ENCODE results near the gene RPA3. TPM values are rescaled to one million over a fixed set of nuclear protein-coding genes. Genes with fewer than 3 reads are reported as not detected.
"Not testable (repeated sequence)": the region's sequence is repeated elsewhere in the genome, so short reads cannot be mapped to it uniquely, and the experiment has no call there.

The RPA3 gene
- total and polyA plus RNA-seq, 2 experiments from 2014 or later: 16.3 to 71.8 TPM

DNA sequence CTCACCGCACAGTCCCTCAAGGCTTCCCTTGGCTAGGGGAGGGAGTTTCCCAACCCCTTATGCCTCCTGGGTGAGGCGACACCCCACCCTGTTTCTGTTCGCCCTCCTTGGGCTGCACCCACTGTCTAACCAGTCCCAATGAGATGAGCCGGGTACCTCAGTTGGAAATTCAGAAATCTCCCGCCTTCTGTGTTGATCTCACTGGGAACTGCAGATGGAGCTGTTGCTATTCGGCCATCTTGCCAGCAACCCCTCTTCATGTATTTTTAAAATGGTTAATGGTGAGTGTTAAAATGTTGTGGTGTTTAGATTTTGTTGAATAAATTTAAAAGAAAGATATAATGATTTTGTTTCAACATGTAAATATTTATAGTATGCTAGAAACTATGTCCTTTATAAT lies 55.9 kb downstream of the RPA3 start:
- no peaks in the 10 kb centered on the region for H3K27me3 ChIP-seq (replicated peaks; ENCODE audit: insufficient read depth)
- in situ Hi-C loops (cut with MboI): no loop called here
- no peak overlapping the region for H3K4me3 ChIP-seq
- no peaks in the 10 kb centered on the region for H3K36me3 ChIP-seq (ENCODE audit: low read depth)
- H3K27ac ChIP-seq: no peak overlapping the region
- TF ChIP-seq EZH2 (IDR thresholded peaks at IDR 0.05; ENCODE audit: insufficient read depth, poor library complexity, severe bottlenecking) (no peak), EZH2phosphoT487 (IDR thresholded peaks at IDR 0.05; ENCODE audit: insufficient read depth, low read depth) (no peak)
- no peaks in the 10 kb centered on the region for H3F3A ChIP-seq (ENCODE audit: insufficient read depth)
- WGBS, 2 experiments (ENCODE audit: low coverage in 1 of 2, low lambda C conversion rate in 2 of 2, missing lambda C conversion rate in 2 of 2): 87 to 92% methylated on average over 6 of the region's 6 CpGs
- no peaks in the 10 kb centered on the region for H4K20me1 ChIP-seq (ENCODE audit: insufficient read depth)
- DNase-seq: peak; percentile 5
- no peaks in the 10 kb centered on the region for H3K9me2 ChIP-seq (ENCODE audit: insufficient read depth)
- no peaks in the 10 kb centered on the region for H3K4me1 ChIP-seq (ENCODE audit: insufficient read depth)
- H3K9ac ChIP-seq: no peak overlapping the region
- H3K4me2 ChIP-seq (ENCODE audit: unreplicated experiment): no peak overlapping the region
- no peak overlapping the region for H2AFZ ChIP-seq
- no peaks in the 10 kb centered on the region for H3K79me2 ChIP-seq (ENCODE audit: insufficient read depth)
- H3K9me3 ChIP-seq (ENCODE audit: low read depth): no peaks in the 10 kb centered on the region

DNA sequence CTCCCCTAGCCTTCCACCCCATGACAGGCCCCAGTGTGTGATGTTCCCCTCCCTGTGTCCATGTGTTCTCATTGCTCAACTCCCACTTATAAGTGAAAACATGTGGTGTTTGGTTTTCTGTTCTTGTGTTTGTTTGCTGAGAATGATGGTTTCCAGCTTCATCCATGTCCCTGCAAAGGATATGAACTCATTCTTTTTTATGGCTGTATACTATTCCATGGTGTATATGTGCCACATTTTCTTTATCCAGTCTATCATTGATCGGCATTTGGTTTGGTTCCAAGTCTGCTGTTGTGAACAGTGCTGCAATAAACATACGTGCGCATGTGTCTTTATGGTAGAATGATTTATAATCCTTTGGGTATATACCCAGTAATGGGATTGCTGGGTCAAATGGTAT lies 61.9 kb downstream of the RPA3 start:
- H3K79me2 ChIP-seq (ENCODE audit: insufficient read depth); H3K9me2 ChIP-seq (ENCODE audit: insufficient read depth); H3K9me3 ChIP-seq (ENCODE audit: low read depth); H3F3A ChIP-seq (ENCODE audit: insufficient read depth); H4K20me1 ChIP-seq (ENCODE audit: insufficient read depth); H3K27ac ChIP-seq; DNase-seq; H3K36me3 ChIP-seq (ENCODE audit: low read depth); H3K9ac ChIP-seq; H3K4me2 ChIP-seq (ENCODE audit: unreplicated experiment); H3K4me1 ChIP-seq (ENCODE audit: insufficient read depth); H3K4me3 ChIP-seq; H3K27me3 ChIP-seq (replicated peaks; ENCODE audit: insufficient read depth); in situ Hi-C loops (cut with MboI); H2AFZ ChIP-seq: not testable (repeated sequence)
- 66 to 75% methylated on average over 3 of the region's 3 CpGs for WGBS, 2 experiments (ENCODE audit: low coverage in 1 of 2, low lambda C conversion rate in 2 of 2, missing lambda C conversion rate in 2 of 2)

DNA sequence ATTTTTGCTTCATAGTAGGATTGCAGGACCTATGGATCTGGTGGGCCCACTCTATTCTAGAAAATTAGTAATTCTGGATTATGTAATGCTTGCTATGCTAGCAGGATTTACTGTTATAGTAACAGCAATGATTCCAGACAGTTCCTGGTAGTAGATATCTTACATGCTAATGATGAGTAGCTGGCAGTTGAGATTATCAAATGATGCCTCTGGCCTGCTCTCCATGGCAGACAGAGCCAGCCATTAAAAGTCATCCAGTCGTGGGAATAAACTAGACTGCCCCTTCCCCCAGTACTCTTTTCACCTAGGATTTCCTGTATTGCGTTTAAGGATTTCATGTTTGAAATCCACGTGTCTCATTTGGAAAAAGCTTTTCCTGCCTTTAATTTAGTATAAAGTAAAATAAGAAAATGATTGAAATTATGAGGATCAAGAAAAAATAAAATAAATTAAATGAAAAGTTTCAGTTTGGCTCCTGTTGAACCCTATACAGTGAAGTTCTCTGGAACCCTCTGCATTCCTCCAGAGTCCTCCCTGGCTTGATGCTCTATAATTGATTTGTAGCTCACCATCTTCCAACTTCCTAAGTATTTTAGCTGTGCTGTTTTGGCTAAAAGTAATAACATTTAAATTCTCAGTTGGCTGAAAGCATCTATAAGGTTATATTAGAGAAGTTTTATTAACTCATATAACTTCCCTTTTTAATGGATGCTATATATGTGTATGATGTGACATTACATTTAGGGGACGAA lies 63.3 kb downstream of the RPA3 start:
- no peak for DNase-seq
- Histone ChIP-seq H3K4me1 (ENCODE audit: insufficient read depth) (no peaks in the 10 kb centered on the region), H3K27me3 (replicated peaks; ENCODE audit: insufficient read depth) (no peaks in the 10 kb centered on the region), H3K4me3 (no peak overlapping the region), H3F3A (ENCODE audit: insufficient read depth) (no peaks in the 10 kb centered on the region; the same call in 1 of the 2 replicates), H3K9me3 (ENCODE audit: low read depth) (no peaks in the 10 kb centered on the region), H3K4me2 (ENCODE audit: unreplicated experiment) (no peak overlapping the region), H2AFZ (no peak overlapping the region), H4K20me1 (ENCODE audit: insufficient read depth) (no peaks in the 10 kb centered on the region), H3K79me2 (ENCODE audit: insufficient read depth) (peaks cover 6% of the 10 kb centered on the region; the same call in 1 of the 2 replicates), H3K27ac (no peak overlapping the region), H3K36me3 (ENCODE audit: low read depth) (no peaks in the 10 kb centered on the region), H3K9me2 (ENCODE audit: insufficient read depth) (no peaks in the 10 kb centered on the region), H3K9ac (no peak overlapping the region)
- no peak for TF ChIP-seq EZH2 (IDR thresholded peaks at IDR 0.05; ENCODE audit: insufficient read depth, poor library complexity, severe bottlenecking)
- TF ChIP-seq EZH2phosphoT487 (IDR thresholded peaks at IDR 0.05; ENCODE audit: insufficient read depth, low read depth): no peak
- 66 to 68% methylated on average over 4 of the region's 4 CpGs for WGBS, 2 experiments (ENCODE audit: low coverage in 1 of 2, low lambda C conversion rate in 2 of 2, missing lambda C conversion rate in 2 of 2)
- in situ Hi-C loops (cut with MboI): no loop called here

GRCh38 chr7:7653593-7654187 lies 64.7 kb downstream of the RPA3 start:
- Histone ChIP-seq H3F3A (ENCODE audit: insufficient read depth) (no peaks in the 10 kb centered on the region; the same call in 1 of the 2 replicates), H3K27ac (no peak overlapping the region), H3K4me1 (ENCODE audit: insufficient read depth) (no peaks in the 10 kb centered on the region), H3K4me3 (no peak overlapping the region), H3K9me3 (ENCODE audit: low read depth) (no peaks in the 10 kb centered on the region), H3K79me2 (ENCODE audit: insufficient read depth) (peaks cover 6% of the 10 kb centered on the region; the same call in 1 of the 2 replicates), H3K9me2 (ENCODE audit: insufficient read depth) (no peaks in the 10 kb centered on the region), H3K36me3 (ENCODE audit: low read depth) (no peaks in the 10 kb centered on the region), H4K20me1 (ENCODE audit: insufficient read depth) (no peaks in the 10 kb centered on the region), H3K27me3 (replicated peaks; ENCODE audit: insufficient read depth) (no peaks in the 10 kb centered on the region), H2AFZ (no peak overlapping the region), H3K9ac (no peak overlapping the region), H3K4me2 (ENCODE audit: unreplicated experiment) (no peak overlapping the region)
- DNase-seq: peak; percentile 23
- in situ Hi-C loops (cut with MboI): no loop called here
- WGBS, 2 experiments (ENCODE audit: low coverage in 1 of 2, low lambda C conversion rate in 2 of 2, missing lambda C conversion rate in 2 of 2): 49 to 50% methylated on average over 3 of the region's 3 CpGs
- TF ChIP-seq EZH2 (IDR thresholded peaks at IDR 0.05; ENCODE audit: insufficient read depth, poor library complexity, severe bottlenecking): no peak
- no peak for TF ChIP-seq EZH2phosphoT487 (IDR thresholded peaks at IDR 0.05; ENCODE audit: insufficient read depth, low read depth)

Data from GM23248 (cell line).